K562 (cell line): ENCODE measurements around the gene CNR2. TPM values are rescaled to one million over a fixed set of nuclear protein-coding genes. Genes with fewer than 3 reads are reported as not detected.

ENCODE experiments used
- ARID1B ChIP-seq: fragments of 450-650 bp; IDR thresholded peaks from 2 replicates; pipeline ENCODE4 v1.6.1; 2016; ENCODE audit warnings: antibody characterized with exemption, mild to moderate bottlenecking, inconsistent platforms
- ARNT ChIP-seq, 2 experiments: fragments of 450-650 bp; IDR thresholded peaks; 2 replicates each; pipeline ENCODE4 v1.6.1; 2016; ENCODE audit warnings: mild to moderate bottlenecking in 1 of 2
- CBFA2T2 ChIP-seq: fragments of 450-650 bp; conservative IDR thresholded peaks from 2 replicates; pipeline ENCODE4 v1.6.1; 2017; ENCODE audit warnings: mild to moderate bottlenecking
- CBFA2T3 ChIP-seq: fragments of 450-650 bp; IDR thresholded peaks from 2 replicates; pipeline ENCODE4 v1.6.1; 2017
- CBX3 ChIP-seq, 2 experiments: IDR thresholded peaks; 1 replicate in 1 of 2; 2 replicates in 1 of 2; pipeline ENCODE4 v1.6.1; 2012; ENCODE audit warnings: inconsistent platforms in 2 of 2, low read length in 2 of 2, borderline replicate concordance in 1 of 2, control low read depth in 1 of 2
- CLOCK ChIP-seq: fragments of 250-450 bp; sonication (Bioruptor Pico); IDR thresholded peaks from 2 replicates; pipeline ENCODE4 v1.4.0; 2020; ENCODE audit warnings: mild to moderate bottlenecking, moderate library complexity, borderline replicate concordance
- E2F3 ChIP-seq: fragments of 250-450 bp; sonication (Bioruptor Pico); IDR thresholded peaks from 2 replicates; pipeline ENCODE4 v1.4.0; 2020; ENCODE audit warnings: mild to moderate bottlenecking
- FOXK2 ChIP-seq, 2 experiments: fragments of 450-650 bp; IDR thresholded peaks in 1 of 2; conservative IDR thresholded peaks in 1 of 2; 2 replicates each; pipeline ENCODE4 v1.6.1; 2016; ENCODE audit warnings: low read depth in 2 of 2, mild to moderate bottlenecking in 1 of 2
- KHSRP ChIP-seq: fragments of 450-650 bp; IDR thresholded peaks from 2 replicates; pipeline ENCODE4 v1.6.1; 2017
- KLF1 ChIP-seq: fragments of 450-650 bp; IDR thresholded peaks from 2 replicates; pipeline ENCODE4 v1.6.1; 2016; ENCODE audit warnings: missing genetic modification characterization, missing compliant biosample characterization
- MTA1 ChIP-seq: fragments of 450-650 bp; IDR thresholded peaks from 2 replicates; pipeline ENCODE4 v1.6.1; 2017; ENCODE audit warnings: borderline replicate concordance
- MTA3 ChIP-seq: fragments of 450-650 bp; formaldehyde crosslinking; IDR thresholded peaks from 2 replicates; pipeline ENCODE4 v1.6.1; 2017; ENCODE audit warnings: mild to moderate bottlenecking, borderline replicate concordance
- RBM34 ChIP-seq: fragments of 200-400 bp; formaldehyde crosslinking; IDR thresholded peaks from 2 replicates; pipeline ENCODE4 v1.6.1; 2018; ENCODE audit warnings: low read length, borderline replicate concordance; ENCODE audit not compliant: insufficient read depth
- REST ChIP-seq, 2 experiments: fragments of 450-650 bp; formaldehyde crosslinking in 1 of 2; IDR thresholded peaks; 2 replicates each; pipeline versions ENCODE4 v1.4.0 to v1.6.1; 2014 to 2020; ENCODE audit warnings: mild to moderate bottlenecking in 2 of 2, borderline replicate concordance in 1 of 2, low read depth in 1 of 2
- TAF1 ChIP-seq: IDR thresholded peaks from 2 replicates; pipeline ENCODE4 v1.6.1; 2011; ENCODE audit warnings: mild to moderate bottlenecking, low read length, moderate library complexity; ENCODE audit not compliant: insufficient read depth, control insufficient read depth, severe bottlenecking; ENCODE audit errors: extremely low read depth
- polyA plus RNA-seq, 8 experiments: library from polyadenylated mRNA; depleted of rRNA in 4 of 8; stranded (reverse) in 5 of 8; unstranded in 3 of 8; fragments of >200 nt; fragmentation: Nextera tagmentation in 2 of 8; fragmentation: Illumina TruSeq in 1 of 8; extraction: Ambion mirVana in 2 of 8; extraction: Trizol in 1 of 8; gene quantifications; 2 replicates each; pipeline versions ENCODE4 v1.2.1 to v1.2.3, GENCODE V29; 2011 to 2014; ENCODE audit warnings: inconsistent platforms in 1 of 8, missing spikeins in 1 of 8
- total RNA-seq, 7 experiments: library from RNA; depleted of rRNA in 6 of 7; stranded (reverse); fragments of >200 nt in 6 of 7; fragmentation: Illumina TruSeq in 2 of 7; extraction: Trizol in 2 of 7; gene quantifications; 2 replicates each; pipeline versions ENCODE4 v1.2.1 to v1.2.3, GENCODE V29; 2011 to 2021; ENCODE audit warnings: low replicate concordance in 1 of 7

The CNR2 gene
- total and polyA plus RNA-seq, 9 of the 15 experiments (the other 6 are each of a cell fraction or from before 2014, with no cell fraction given): not detected

GRCh38 chr1:23825076-23825761 is 87.9 kb downstream of the CNR2 start, which contains the start of gene HMGCL (continued):
- TF ChIP-seq ARID1B (0 out of 2 replicates have a peak, but pooled peaks have one; percentile 24), RBM34 (no peak), ARNT (IDR thresholded peaks at IDR 0.05) (no peak), CBX3 (IDR thresholded peaks at IDR 0.05; ENCODE audit: borderline replicate concordance in 1 of 2, low read length in 2 of 2) (peak in 1 of 2 experiments; percentile 57; a peak in 1 of 3 replicates), FOXK2 (conservative IDR thresholded peaks at IDR 0.05 in 1 of 2, IDR thresholded peaks at IDR 0.05 in 1 of 2; ENCODE audit: low read depth in 2 of 2) (peak in 1 of 2 experiments; percentile 37; a peak in 1 of 4 replicates), CLOCK (CRISPR knock-in tag) (0 out of 2 replicates have a peak, but pooled peaks have one; percentile 34), TAF1 (peak; percentile 99), MTA3 (peak; percentile 83), KHSRP (no peak), E2F3 (0 out of 2 replicates have a peak, but pooled peaks have one; percentile 74), REST (IDR thresholded peaks at IDR 0.05; ENCODE audit: borderline replicate concordance) (no peak), REST (CRISPR knock-in tag; IDR thresholded peaks at IDR 0.05; ENCODE audit: low read depth) (peak; percentile 62), KLF1 (peak; percentile 35; the same call in 1 of the 2 replicates), CBFA2T2 (peak; percentile 61), MTA1 (no peak), CBFA2T3 (peak; percentile 28)
